GM12878 (cell line): ENCODE data around the gene CHCHD6. TPM values are rescaled to one million over a fixed set of nuclear protein-coding genes. Genes with fewer than 3 reads are reported as not detected.

Experiments
- ATAC-seq: fragments of 200-7000 bp; cut with Tn5 transposase; 3 replicates; pipeline ENCODE4 v1.9.1; 2020; ENCODE audit warnings: mild to moderate bottlenecking, moderate library complexity
- BruUV-seq: library from RNA; stranded (reverse); fragments of 400-500 nt; replicated peaks from 2 replicates; lab custom pipeline; 2021; lab: Mats Ljungman, UMichigan
- CTCF ChIA-PET: fragments of 300-600 bp; sonication (Branson Sonifier 250); formaldehyde crosslinking; extraction: SDS; loops from one replicate; lab custom pipeline; 2021; ENCODE audit warnings: inconsistent platforms; lab: Yijun Ruan, JAX
- POLR2A ChIA-PET: fragments of 350-600 bp; formaldehyde crosslinking; extraction: SDS; loops from one replicate; lab custom pipeline; 2021; ENCODE audit warnings: inconsistent platforms; lab: Charles Lee
- RAD21 ChIA-PET: fragments of 300-600 bp; sonication (Branson Sonifier 250); formaldehyde crosslinking; loops from one replicate; lab custom pipeline; 2023; ENCODE audit warnings: antibody characterized with exemption; ENCODE audit not compliant: unreplicated experiment; lab: Charles Lee
- SMC1A ChIA-PET: fragments of 300-600 bp; sonication (Branson Sonifier 250); formaldehyde crosslinking; loops from one replicate; lab custom pipeline; 2023; ENCODE audit not compliant: unreplicated experiment, uncharacterized antibody; lab: Charles Lee
- DNase-seq: peaks from one replicate; pipeline ENCODE4 v3.0.0-alpha.2; 2011; ENCODE audit warnings: low read depth, low spot score
- FAIRE-seq: peaks from 3 replicates; lab custom pipeline; 2011; peaks lifted over from hg19 to GRCh38; lab: Jason Lieb, UNC
- H2AFZ ChIP-seq: 2 replicates; pipeline ENCODE4 v1.6.0; 2011; ENCODE audit warnings: low read depth, low read length, control low read depth; ENCODE audit not compliant: control insufficient read depth
- H3K27ac ChIP-seq: 2 replicates; pipeline ENCODE4 v1.5.1; 2011; ENCODE audit warnings: control low read depth; ENCODE audit not compliant: control insufficient read depth, insufficient read depth
- H3K27me3 ChIP-seq, 2 experiments: replicated peaks in 1 of 2; 2 replicates each; pipeline versions ENCODE4 v1.6.0 to v1.6.1; 2011; ENCODE audit warnings: low read length in 1 of 2; ENCODE audit not compliant: control insufficient read depth in 2 of 2, insufficient read depth in 2 of 2
- H3K36me3 ChIP-seq, 2 experiments: 2 replicates each; pipeline ENCODE4 v1.5.1; 2011; ENCODE audit warnings: low read length in 1 of 2; ENCODE audit not compliant: control insufficient read depth in 2 of 2, insufficient read depth in 2 of 2
- H3K4me1 ChIP-seq: 2 replicates; pipeline ENCODE4 v1.6.1; 2011; ENCODE audit warnings: mild to moderate bottlenecking, low read length, moderate library complexity, mixed read lengths; ENCODE audit not compliant: control insufficient read depth, insufficient read depth
- H3K4me2 ChIP-seq: 2 replicates; pipeline ENCODE4 v1.6.0; 2011; ENCODE audit warnings: control low read depth; ENCODE audit not compliant: control insufficient read depth, insufficient read depth
- H3K4me3 ChIP-seq: fragments of 200-600 bp; sonication (generic); 2 replicates; pipeline ENCODE4 v1.5.1; 2016
- H3K79me2 ChIP-seq: 2 replicates; pipeline ENCODE4 v1.6.0; 2011; ENCODE audit warnings: low read length; ENCODE audit not compliant: control insufficient read depth, insufficient read depth
- H3K9ac ChIP-seq: 2 replicates; pipeline ENCODE4 v1.8.0; 2011; ENCODE audit warnings: low read length, control low read depth, mixed read lengths; ENCODE audit not compliant: control insufficient read depth, insufficient read depth
- H3K9me3 ChIP-seq: replicated peaks from 3 replicates; pipeline ENCODE4 v1.5.1; 2011; ENCODE audit warnings: mild to moderate bottlenecking, low read length; ENCODE audit not compliant: control insufficient read depth, insufficient read depth
- H4K20me1 ChIP-seq: 2 replicates; pipeline ENCODE4 v1.6.0; 2011; ENCODE audit not compliant: control insufficient read depth, insufficient read depth
- BRCA1 ChIP-seq: IDR thresholded peaks from 2 replicates; pipeline ENCODE4 v1.6.1; 2011; ENCODE audit warnings: low read depth, low read length, improper control_type of control experiment
- CEBPZ ChIP-seq: fragments of 150-350 bp; IDR thresholded peaks from 2 replicates; pipeline ENCODE4 v1.6.1; 2016; ENCODE audit warnings: low read depth, low read length
- CHD1 ChIP-seq: IDR thresholded peaks from 2 replicates; pipeline ENCODE4 v1.6.1; 2012; ENCODE audit warnings: low read depth, low read length, improper control_type of control experiment
- CTCF ChIP-seq, 3 experiments: IDR thresholded peaks in 2 of 3; conservative IDR thresholded peaks in 1 of 3; 2 replicates each; pipeline ENCODE4 v1.5.1; 2011; ENCODE audit warnings: low read depth in 3 of 3, low read length in 3 of 3, mild to moderate bottlenecking in 3 of 3, control low read depth in 2 of 3, moderate library complexity in 2 of 3, inconsistent platforms in 1 of 3, mixed read lengths in 1 of 3; ENCODE audit not compliant: control insufficient read depth in 2 of 3, insufficient read depth in 1 of 3; ENCODE audit errors: extremely low read depth in 1 of 3
- EP300 ChIP-seq, 2 experiments: fragments of 150-350 bp in 1 of 2; IDR thresholded peaks; 2 replicates each; pipeline ENCODE4 v1.6.1; 2011 to 2012; ENCODE audit warnings: low read depth in 2 of 2, low read length in 2 of 2, borderline replicate concordance in 1 of 2, improper control_type of control experiment in 1 of 2, inconsistent platforms in 1 of 2; ENCODE audit not compliant: control insufficient read depth in 1 of 2
- ESRRA ChIP-seq: IDR thresholded peaks from 2 replicates; pipeline ENCODE4 v1.6.1; 2012; ENCODE audit warnings: mild to moderate bottlenecking, low read length, improper control_type of control experiment
- EZH2 ChIP-seq: IDR thresholded peaks from 2 replicates; pipeline ENCODE4 v1.6.1; 2012; ENCODE audit warnings: low read depth, mild to moderate bottlenecking, control low read depth, inconsistent platforms, low read length, borderline replicate concordance; ENCODE audit not compliant: control insufficient read depth
- GABPA ChIP-seq: IDR thresholded peaks from 2 replicates; pipeline ENCODE4 v1.6.1; 2014; ENCODE audit warnings: antibody characterized with exemption, low read depth, mild to moderate bottlenecking, inconsistent platforms
- GATAD2B ChIP-seq: fragments of 450-650 bp; conservative IDR thresholded peaks from 2 replicates; pipeline ENCODE4 v1.6.1; 2017; ENCODE audit warnings: low read depth, mild to moderate bottlenecking, moderate library complexity
- IKZF1 ChIP-seq: fragments of 450-650 bp; conservative IDR thresholded peaks from 2 replicates; pipeline ENCODE4 v1.6.1; 2017; ENCODE audit warnings: antibody characterized with exemption, mild to moderate bottlenecking
- IRF5 ChIP-seq: fragments of 450-650 bp; IDR thresholded peaks from 2 replicates; pipeline ENCODE4 v1.6.1; 2017; ENCODE audit warnings: borderline replicate concordance
- JUND ChIP-seq: IDR thresholded peaks from 2 replicates; pipeline ENCODE4 v1.6.1; 2012; ENCODE audit warnings: low read depth, mild to moderate bottlenecking, low read length, improper control_type of control experiment, moderate library complexity
- MYB ChIP-seq: fragments of 150-350 bp; IDR thresholded peaks from 2 replicates; pipeline ENCODE4 v1.6.1; 2014; ENCODE audit warnings: mild to moderate bottlenecking, low read depth, low read length, borderline replicate concordance
- PAX8 ChIP-seq: fragments of 450-650 bp; IDR thresholded peaks from 2 replicates; pipeline ENCODE4 v1.6.1; 2017; ENCODE audit warnings: mild to moderate bottlenecking, moderate library complexity
- POLR2AphosphoS2 ChIP-seq: IDR thresholded peaks from 2 replicates; pipeline ENCODE4 v1.6.1; 2011; ENCODE audit warnings: low read depth, mild to moderate bottlenecking, low read length, improper control_type of control experiment, moderate library complexity
- RAD51 ChIP-seq: fragments of 450-650 bp; IDR thresholded peaks from 2 replicates; pipeline ENCODE4 v1.6.1; 2016; ENCODE audit warnings: moderate library complexity, mild to moderate bottlenecking, inconsistent platforms
- SREBF2 ChIP-seq: IDR thresholded peaks from 2 replicates; pipeline ENCODE4 v1.6.1; 2012; ENCODE audit warnings: mild to moderate bottlenecking, low read length
- TARDBP ChIP-seq: IDR thresholded peaks from 2 replicates; pipeline ENCODE4 v1.6.1; 2016; ENCODE audit warnings: borderline replicate concordance
- YBX1 ChIP-seq: fragments of 450-650 bp; IDR thresholded peaks from 2 replicates; pipeline ENCODE4 v1.6.1; 2016; ENCODE audit warnings: antibody characterized with exemption
- ZBED1 ChIP-seq: IDR thresholded peaks from 2 replicates; pipeline ENCODE4 v1.6.1; 2016; ENCODE audit warnings: borderline replicate concordance
- WGBS: methylation state at CpG from one replicate; pipeline ENCODE4 v1.1.6; 2016; ENCODE audit warnings: low lambda C conversion rate; ENCODE audit not compliant: insufficient replicate concordance, insufficient coverage; ENCODE audit errors: missing lambda C conversion rate; 5-methylcytosine and 5-hydroxymethylcytosine counted together
- in situ Hi-C: fragments of 300-500 bp; cut with MboI; formaldehyde crosslinking; loops from 9 replicates; pipeline ENCODE4 v1.14.3; 2018; ENCODE audit warnings: mixed read lengths
- intact Hi-C: fragments of 100-400 bp; cut with micrococcal nuclease; formaldehyde crosslinking; loops from one replicate; pipeline ENCODE4 v1.14.2; 2022; ENCODE audit not compliant: unreplicated experiment
- polyA plus RNA-seq, 11 experiments: library from polyadenylated mRNA; depleted of rRNA in 4 of 11; unstranded in 6 of 11; stranded (reverse) in 5 of 11; fragments of >200 nt; fragmentation: Nextera tagmentation in 4 of 11; fragmentation: Illumina TruSeq in 1 of 11; extraction: Ambion mirVana in 4 of 11; extraction: Trizol in 1 of 11; gene quantifications; 1 replicate in 1 of 11; 2 replicates in 10 of 11; pipeline versions ENCODE4 v1.2.1 to v1.2.3, GENCODE V29; 2011 to 2016; ENCODE audit warnings: inconsistent platforms in 2 of 11, missing spikeins in 2 of 11, low read depth in 1 of 11
- total RNA-seq, 4 experiments: library from RNA; depleted of rRNA in 3 of 4; stranded (reverse); fragments of >200 nt in 3 of 4; fragmentation: Illumina TruSeq in 1 of 4; extraction: Trizol in 1 of 4; gene quantifications; 2 replicates each; pipeline versions ENCODE4 v1.2.1 to v1.2.3, GENCODE V29; 2013 to 2021

Gene CHCHD6
- total and polyA plus RNA-seq, 10 of the 15 experiments (the other 5 are each of a cell fraction or from before 2014, with no cell fraction given) = 2.7 to 16.7 (median 12.3) TPM

- ChIA-PET CTCF (no interaction called here), POLR2A (no interaction called here), RAD21 (no interaction called here), SMC1A (no interaction called here)
- Histone ChIP-seq H3K4me2 (no peak overlapping the region), H3K4me1 (no peaks in the 10 kb centered on the region), H3K4me3 (no peak overlapping the region), H4K20me1 (no peaks in the 10 kb centered on the region), H3K36me3 (no peaks in the 10 kb centered on the region), H3K27ac (no peak overlapping the region), H3K9me3 (no peaks in the 10 kb centered on the region), H3K27me3 (no peaks in the 10 kb centered on the region), H3K9ac (no peak overlapping the region), H3K79me2 (no peaks in the 10 kb centered on the region), H2AFZ (no peak overlapping the region)
- TF ChIP-seq PAX8 = no peak
- TF ChIP-seq ZBED1 = no peak
- TF ChIP-seq TARDBP = no peak
- TF ChIP-seq IRF5 = no peak
- TF ChIP-seq SREBF2 = no peak
- TF ChIP-seq POLR2AphosphoS2 = no peak
- no peak for TF ChIP-seq ESRRA
- no peak for TF ChIP-seq YBX1
- TF ChIP-seq EZH2 = no peak
- TF ChIP-seq RAD51 = no peak
- TF ChIP-seq CTCF (IDR thresholded peaks at IDR 0.05 in 2 of 3, conservative IDR thresholded peaks at IDR 0.05 in 1 of 3; ENCODE audit: control insufficient read depth in 2 of 3, extremely low read depth in 1 of 3, insufficient read depth in 1 of 3, low read depth in 3 of 3, low read length in 3 of 3) = no peak
- TF ChIP-seq CEBPZ = no peak
- no peak for TF ChIP-seq GABPA
- TF ChIP-seq MYB = no peak
- TF ChIP-seq GATAD2B = no peak
- TF ChIP-seq JUND = no peak
- TF ChIP-seq EP300 (IDR thresholded peaks at IDR 0.05; ENCODE audit: borderline replicate concordance in 1 of 2, control insufficient read depth in 1 of 2, low read depth in 2 of 2, low read length in 2 of 2) = no peak
- TF ChIP-seq BRCA1 = no peak
- TF ChIP-seq CHD1 = no peak
- TF ChIP-seq IKZF1 = no peak
- WGBS = 84% methylated on average over 7 of the region's 7 CpGs
- no TSS peak for BruUV-seq
- no peak for DNase-seq
- no peak for ATAC-seq
- intact Hi-C loops = no loop called here
- in situ Hi-C loops = no loop called here
- FAIRE-seq = no peak
These were observed 193.9 kb downstream of the CHCHD6 start for GRCh38 chr3:126897943-126898342.
